ENCODE measurements around the gene ZNF597. TPM values are rescaled to one million over a fixed set of nuclear protein-coding genes. Genes with fewer than 3 reads are reported as not detected.

The ZNF597 gene
- total RNA-seq, 4 donors from 2014 or later: 0.81 to 1.3 (median 0.96) TPM

GRCh38 chr16:3484318-3485096 is 41.2 kb upstream of the ZNF597 start:
- peaks cover 0 to 60% of the 10 kb centered on the region in 2 donors for H3K36me3 ChIP-seq
- in situ Hi-C loops (cut with MboI; ENCODE audit: low sequenced_read_pairs in 4 of 4): no loop called here
- no peak overlapping the region for H3K4me3 ChIP-seq
- no peaks in the 10 kb centered on the region for H3K9me3 ChIP-seq
- ATAC-seq (no peak), DNase-seq (no peak)
- no peak for TF ChIP-seq POLR2A (IDR thresholded peaks at IDR 0.05)
- TF ChIP-seq, protein P1, sequence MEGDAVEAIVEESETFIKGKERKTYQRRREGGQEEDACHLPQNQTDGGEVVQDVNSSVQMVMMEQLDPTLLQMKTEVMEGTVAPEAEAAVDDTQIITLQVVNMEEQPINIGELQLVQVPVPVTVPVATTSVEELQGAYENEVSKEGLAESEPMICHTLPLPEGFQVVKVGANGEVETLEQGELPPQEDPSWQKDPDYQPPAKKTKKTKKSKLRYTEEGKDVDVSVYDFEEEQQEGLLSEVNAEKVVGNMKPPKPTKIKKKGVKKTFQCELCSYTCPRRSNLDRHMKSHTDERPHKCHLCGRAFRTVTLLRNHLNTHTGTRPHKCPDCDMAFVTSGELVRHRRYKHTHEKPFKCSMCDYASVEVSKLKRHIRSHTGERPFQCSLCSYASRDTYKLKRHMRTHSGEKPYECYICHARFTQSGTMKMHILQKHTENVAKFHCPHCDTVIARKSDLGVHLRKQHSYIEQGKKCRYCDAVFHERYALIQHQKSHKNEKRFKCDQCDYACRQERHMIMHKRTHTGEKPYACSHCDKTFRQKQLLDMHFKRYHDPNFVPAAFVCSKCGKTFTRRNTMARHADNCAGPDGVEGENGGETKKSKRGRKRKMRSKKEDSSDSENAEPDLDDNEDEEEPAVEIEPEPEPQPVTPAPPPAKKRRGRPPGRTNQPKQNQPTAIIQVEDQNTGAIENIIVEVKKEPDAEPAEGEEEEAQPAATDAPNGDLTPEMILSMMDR (IDR thresholded peaks at IDR 0.05 in 4 of 5, conservative IDR thresholded peaks at IDR 0.05 in 1 of 5): no peak
- H3K27me3 ChIP-seq: no peaks in the 10 kb centered on the region
- peaks cover 0 to 9% of the 10 kb centered on the region in 2 donors for H3K4me1 ChIP-seq
- H3K27ac ChIP-seq: no peak overlapping the region
- intact Hi-C loops (cut with DNase I; ENCODE audit: low total_unique reads): no loop called here

DNA sequence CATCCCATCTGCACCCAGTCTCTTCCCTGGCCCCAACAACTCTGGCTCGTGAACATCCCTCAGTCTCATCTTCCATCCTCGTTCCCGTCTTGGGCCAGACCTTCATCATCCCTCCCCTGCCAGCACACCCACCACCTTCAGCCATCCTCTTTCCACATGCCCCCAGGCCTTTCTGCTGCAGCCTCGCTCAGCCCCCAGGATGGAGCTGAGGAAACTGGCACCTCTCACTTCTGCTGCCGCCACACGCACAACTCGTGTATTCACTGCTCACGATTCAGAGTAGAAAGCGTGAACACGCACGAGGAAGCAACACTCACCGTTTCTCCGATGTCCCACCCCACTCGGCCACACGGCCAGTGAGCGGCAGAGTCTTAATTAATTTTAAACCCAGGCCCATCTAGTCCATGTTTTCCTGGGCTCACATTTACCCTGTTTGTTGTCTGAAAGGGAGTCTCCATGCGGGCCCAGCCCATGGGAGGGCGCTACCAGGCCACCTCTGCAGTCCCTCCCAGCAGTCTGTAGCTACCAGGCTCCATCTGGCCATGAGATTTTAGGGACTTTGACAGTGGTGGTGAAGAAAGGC is 39.4 kb upstream of the ZNF597 start:
- intact Hi-C loops (cut with DNase I; ENCODE audit: low total_unique reads) (no loop called here), in situ Hi-C loops (cut with MboI; ENCODE audit: low sequenced_read_pairs in 4 of 4) (no loop called here)
- peaks cover 0 to 62% of the 10 kb centered on the region in 2 donors for H3K36me3 ChIP-seq
- no peak overlapping the region for H3K27ac ChIP-seq
- TF ChIP-seq POLR2A (IDR thresholded peaks at IDR 0.05): no peak
- TF ChIP-seq, protein P1 (IDR thresholded peaks at IDR 0.05 in 4 of 5, conservative IDR thresholded peaks at IDR 0.05 in 1 of 5): no peak
- no peak overlapping the region for H3K4me3 ChIP-seq
- DNase-seq: no peak
- ATAC-seq: no peak
- peaks cover 8 to 14% of the 10 kb centered on the region in 2 donors for H3K4me1 ChIP-seq
- H3K9me3 ChIP-seq: no peaks in the 10 kb centered on the region
- H3K27me3 ChIP-seq: no peaks in the 10 kb centered on the region

DNA sequence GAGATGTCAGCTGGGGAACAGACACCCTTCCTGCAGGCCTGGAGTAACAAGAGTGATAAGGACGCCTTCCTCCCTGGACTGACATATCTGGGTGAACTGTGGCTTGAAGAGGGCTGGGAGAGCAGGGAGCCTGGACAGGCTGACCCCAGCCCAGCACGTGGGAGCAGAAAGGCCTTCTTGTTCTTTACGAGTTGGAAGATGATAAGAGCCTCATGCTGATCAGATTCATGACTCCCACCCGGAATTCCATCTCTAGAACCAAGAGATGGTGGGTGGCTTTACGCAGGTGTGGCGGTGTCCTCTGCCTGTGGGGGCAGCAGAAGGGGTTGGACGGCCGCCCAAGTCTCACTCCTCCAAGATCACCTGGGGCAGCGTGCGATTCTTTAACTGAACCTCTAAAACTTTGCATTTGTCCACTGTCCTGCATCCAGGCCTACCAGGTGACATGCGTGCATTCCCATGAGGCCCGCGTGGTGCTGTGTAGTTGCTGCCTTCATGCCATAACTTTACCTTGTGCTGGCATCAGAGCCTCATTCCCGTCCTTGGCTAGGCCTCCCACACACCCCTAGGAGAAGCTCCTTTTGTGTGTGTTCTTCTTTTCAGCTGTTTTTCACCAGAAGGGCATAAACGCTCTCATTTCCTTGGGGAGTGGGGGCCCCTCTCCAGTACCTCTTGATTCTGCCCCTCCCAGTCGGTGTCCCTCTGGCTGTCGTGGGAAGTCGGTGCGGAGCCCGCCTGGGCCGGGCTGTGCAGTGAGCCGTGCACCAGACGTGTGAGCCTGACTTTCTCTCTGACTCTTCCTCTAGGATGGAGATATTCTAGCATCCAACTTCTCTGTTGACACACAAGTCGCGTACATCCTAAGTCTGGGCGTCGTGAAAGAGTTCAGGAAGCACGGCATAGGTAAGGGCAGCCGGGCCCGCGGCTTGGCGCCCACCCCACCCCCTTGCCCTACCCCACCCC is 38.7 kb upstream of the ZNF597 start:
- Histone ChIP-seq H3K27ac (peak overlapping the region in 2 of 4 donors; percentile 10 to 30), H3K9me3 (no peaks in the 10 kb centered on the region), H3K4me1 (peaks cover 8 to 14% of the 10 kb centered on the region in 2 donors), H3K4me3 (no peak overlapping the region), H3K27me3 (no peaks in the 10 kb centered on the region), H3K36me3 (peaks cover 0 to 62% of the 10 kb centered on the region in 2 donors)
- in situ Hi-C loops (cut with MboI; ENCODE audit: low sequenced_read_pairs in 4 of 4) (no loop called here), intact Hi-C loops (cut with DNase I; ENCODE audit: low total_unique reads) (no loop called here)
- DNase-seq (no peak), ATAC-seq (no peak)
- TF ChIP-seq, protein P1 (IDR thresholded peaks at IDR 0.05 in 4 of 5, conservative IDR thresholded peaks at IDR 0.05 in 1 of 5): no peak
- no peak for TF ChIP-seq POLR2A (IDR thresholded peaks at IDR 0.05)

DNA sequence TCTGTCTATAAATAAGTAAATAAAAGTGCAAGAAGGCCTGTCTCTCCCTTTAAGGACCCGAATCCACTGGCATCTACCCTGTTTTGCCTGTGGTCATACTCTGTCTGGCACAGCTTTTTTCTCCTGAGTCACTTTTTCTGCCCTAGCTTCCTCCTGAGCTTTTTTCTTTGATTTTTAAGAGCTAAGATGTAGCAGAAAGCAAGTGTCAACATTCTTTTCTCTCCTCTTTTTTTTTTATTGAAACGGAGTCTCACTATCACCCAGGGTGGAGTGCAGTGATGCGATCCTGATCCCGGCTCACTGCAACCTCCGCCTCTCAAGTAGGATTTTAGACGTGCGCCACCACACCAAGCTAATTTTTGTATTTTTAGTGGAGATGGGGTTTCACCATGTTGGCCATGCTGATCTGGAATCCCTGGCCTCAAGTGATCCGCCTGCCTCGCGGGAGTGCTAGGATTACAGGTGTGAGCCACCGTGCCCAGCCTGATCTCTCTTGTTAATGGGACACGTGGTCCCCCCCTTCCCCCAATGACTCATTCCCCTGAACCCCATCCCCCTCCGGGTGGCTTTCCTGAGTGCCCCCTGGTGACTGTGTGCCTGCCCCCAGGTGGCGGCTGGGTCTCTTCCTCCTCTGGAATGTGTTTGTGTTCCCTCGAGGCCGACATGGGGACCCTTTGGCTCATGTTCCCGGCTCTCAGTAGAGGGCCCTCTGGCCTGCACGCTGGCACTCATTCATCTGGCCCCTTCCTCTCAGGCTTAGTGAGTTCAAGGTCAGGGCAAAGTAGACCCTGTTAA is 37.8 kb upstream of the ZNF597 start:
- Histone ChIP-seq H3K9me3 (no peaks in the 10 kb centered on the region), H3K4me1 (peaks cover 16 to 17% of the 10 kb centered on the region in 2 donors), H3K27ac (peak overlapping the region; percentile 5 to 41 (median 24)), H3K27me3 (no peaks in the 10 kb centered on the region), H3K4me3 (no peak overlapping the region), H3K36me3 (peaks cover 0 to 58% of the 10 kb centered on the region in 2 donors)
- in situ Hi-C loops (cut with MboI; ENCODE audit: low sequenced_read_pairs in 4 of 4) (no loop called here), intact Hi-C loops (cut with DNase I; ENCODE audit: low total_unique reads) (no loop called here)
- DNase-seq: peak in 1 of 2 donors; percentile 32
- no peak for ATAC-seq
- TF ChIP-seq, protein P1 (IDR thresholded peaks at IDR 0.05 in 4 of 5, conservative IDR thresholded peaks at IDR 0.05 in 1 of 5): no peak
- TF ChIP-seq POLR2A (IDR thresholded peaks at IDR 0.05): no peak
